NCI-H2227 (cell line): ENCODE data around the gene HMCN2.
"Not testable (repeated sequence)": the region's sequence is repeated elsewhere in the genome, so short reads cannot be mapped to it uniquely, and the experiment has no call there.

Experiments
- DNase-seq: peaks from one replicate; lab custom pipeline; 2025; ENCODE audit not compliant: unreplicated experiment; lab: John Stamatoyannopoulos, UW

HMCN2 gene

DNA sequence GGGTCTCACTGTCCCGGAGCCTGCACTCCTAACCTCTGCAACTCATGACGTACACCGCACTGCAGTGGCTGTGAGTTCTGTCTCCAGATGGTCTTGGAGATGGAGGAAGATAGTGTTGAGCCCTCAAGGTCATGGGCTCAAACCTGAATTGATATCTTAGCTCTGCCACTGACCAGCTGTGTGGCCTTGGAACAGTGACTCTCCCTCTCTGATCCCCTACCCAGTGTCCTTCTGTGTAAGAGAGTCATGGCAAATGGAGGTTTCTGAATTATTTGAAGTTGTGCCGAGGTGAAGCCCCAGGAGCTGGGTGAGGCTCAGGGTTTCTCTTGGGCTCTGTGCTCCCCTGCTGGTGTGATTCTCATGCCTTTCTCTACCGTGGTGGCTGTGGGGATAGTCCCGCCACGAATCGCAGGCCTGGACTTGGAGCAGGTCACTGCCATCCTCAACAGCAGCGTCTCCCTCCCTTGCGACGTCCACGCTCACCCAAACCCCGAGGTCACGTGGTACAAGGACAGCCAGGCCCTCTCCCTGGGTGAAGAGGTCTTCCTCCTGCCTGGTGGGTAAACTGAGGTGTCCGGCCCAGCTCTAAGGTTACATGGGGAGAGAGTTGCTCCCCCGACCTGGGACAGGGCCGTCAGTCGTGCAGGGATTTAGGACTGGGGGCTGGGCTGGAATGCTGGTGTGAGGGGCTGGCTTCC, 118.6 kb downstream of the HMCN2 start:
- DNase-seq = no peak

DNA sequence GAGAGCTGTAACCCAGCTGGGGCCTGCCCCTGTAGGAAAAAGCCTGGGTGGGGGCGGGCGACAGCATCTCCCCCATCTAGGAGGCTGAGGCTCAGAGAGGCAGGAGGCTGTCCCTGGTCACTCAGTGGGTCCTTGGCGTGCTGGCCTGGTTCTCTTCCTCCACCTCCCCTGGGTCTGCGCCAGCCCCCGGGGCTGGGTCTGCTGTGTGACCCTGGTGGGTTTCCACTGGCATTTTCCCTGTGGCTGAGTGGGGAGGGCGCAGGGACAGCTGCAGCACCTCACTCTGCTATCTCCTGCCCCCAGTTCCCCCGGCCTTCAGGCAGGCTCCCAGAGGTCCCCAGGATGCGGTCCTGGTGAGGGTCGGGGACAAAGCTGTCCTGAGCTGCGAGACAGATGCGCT, 119.7 kb downstream of the HMCN2 start:
- no peak for DNase-seq

DNA sequence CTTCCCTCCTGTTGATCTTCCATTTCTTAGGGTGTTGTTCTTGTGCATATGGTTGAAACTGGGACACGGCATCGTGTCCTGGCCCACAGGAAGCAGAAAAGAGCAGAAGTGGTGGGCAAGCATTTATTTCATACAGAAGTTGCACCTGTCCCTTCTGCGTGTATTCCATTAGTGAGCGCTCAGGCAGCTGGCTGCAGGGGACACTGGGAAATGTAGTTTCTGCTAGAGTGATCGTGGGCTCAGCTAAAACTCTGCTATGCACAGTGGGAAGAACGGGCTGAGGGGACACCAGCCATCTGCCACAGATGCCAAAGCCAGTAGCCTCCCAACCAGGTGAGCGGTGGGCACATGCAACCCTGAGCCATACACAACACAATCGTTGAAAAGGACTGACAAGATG, 121.8 kb downstream of the HMCN2 start:
- no peak for DNase-seq

DNA sequence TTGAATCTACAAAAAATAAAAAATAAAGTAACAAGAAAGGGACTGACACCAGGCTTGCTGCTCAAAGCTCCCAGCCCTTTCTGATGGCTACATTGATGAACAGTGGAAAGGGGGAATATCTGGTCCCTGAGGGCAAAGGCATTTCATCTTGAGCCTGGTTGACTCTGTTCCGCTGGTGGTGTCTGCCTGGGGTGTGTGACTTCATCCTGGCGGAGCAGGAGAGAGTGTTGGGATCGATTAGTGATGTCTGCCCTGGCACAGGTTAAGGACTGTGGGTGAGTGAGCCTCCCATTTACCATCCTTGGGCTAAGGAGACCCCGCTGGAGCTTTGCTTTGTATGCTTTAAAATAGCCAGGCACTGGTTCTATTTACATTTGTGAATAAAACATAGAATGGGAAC, 122.3 kb downstream of the HMCN2 start:
- DNase-seq = no peak

DNA sequence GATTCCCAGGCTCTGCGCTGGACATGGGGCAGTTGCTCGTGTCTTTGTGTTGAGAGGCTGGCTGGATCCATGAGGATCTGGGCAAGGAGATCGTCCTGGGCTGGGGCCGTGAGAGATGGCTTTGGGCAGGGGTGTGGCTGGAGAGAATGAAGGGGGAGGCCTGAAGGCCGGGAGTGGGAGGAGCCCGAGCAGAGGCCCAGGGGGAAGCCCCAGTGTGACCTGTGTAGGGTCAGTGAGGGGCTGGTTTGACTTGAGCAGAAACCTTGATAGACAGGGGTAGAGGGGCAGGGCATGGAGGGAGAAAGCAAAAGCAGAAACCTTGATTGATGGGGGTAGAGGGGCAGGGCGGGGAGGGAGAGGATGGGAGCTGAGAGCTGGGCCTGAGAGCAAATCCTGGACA, 124.8 kb downstream of the HMCN2 start:
- no peak for DNase-seq

DNA sequence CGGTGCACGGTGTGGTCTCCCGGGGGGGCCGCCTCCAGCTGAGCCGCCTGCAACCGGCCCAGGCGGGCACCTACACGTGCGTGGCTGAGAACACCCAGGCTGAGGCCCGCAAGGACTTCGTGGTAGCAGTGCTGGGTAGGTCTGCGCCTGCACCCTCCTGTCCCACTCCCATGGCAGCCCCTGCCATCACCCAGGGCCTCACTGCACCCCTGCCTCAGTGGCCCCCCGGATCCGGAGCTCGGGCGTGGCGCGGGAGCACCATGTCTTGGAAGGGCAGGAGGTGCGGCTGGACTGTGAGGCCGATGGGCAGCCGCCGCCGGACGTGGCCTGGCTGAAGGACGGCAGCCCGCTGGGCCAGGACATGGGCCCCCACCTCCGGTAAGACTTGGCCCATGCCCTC, 125.4 kb downstream of the HMCN2 start:
- DNase-seq = no peak

DNA sequence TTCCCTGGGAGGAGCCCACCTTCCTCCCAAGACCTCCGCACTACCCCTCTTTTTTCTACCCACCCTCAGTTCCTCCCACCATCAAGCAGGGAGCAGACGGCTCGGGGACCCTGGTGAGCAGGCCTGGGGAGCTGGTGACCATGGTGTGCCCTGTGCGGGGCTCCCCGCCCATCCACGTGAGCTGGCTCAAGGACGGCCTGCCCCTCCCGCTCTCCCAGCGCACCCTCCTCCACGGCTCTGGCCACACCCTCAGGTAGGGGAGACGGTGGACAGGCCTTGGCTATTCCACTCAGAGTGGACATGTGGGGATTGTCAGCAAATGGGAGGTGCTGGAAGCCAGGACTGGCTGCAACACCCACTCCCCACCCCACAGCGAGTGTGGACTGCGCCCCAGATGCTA, 126.3 kb downstream of the HMCN2 start:
- no peak for DNase-seq

DNA sequence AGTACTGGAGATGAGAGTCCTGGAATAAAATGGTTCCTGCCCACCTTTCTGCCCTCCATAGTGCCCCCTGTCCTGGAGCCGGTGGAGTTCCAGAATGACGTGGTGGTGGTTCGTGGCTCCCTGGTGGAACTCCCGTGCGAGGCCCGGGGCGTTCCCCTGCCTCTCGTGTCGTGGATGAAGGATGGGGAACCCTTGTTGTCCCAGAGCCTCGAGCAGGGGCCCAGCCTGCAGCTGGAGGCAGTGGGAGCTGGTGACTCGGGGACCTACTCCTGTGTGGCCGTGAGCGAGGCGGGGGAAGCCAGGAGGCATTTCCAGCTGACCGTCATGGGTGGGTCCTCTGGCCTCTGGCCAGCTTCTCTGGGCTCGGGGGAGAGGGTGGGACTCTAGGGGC, 128.1 kb downstream of the HMCN2 start:
- DNase-seq = no peak

DNA sequence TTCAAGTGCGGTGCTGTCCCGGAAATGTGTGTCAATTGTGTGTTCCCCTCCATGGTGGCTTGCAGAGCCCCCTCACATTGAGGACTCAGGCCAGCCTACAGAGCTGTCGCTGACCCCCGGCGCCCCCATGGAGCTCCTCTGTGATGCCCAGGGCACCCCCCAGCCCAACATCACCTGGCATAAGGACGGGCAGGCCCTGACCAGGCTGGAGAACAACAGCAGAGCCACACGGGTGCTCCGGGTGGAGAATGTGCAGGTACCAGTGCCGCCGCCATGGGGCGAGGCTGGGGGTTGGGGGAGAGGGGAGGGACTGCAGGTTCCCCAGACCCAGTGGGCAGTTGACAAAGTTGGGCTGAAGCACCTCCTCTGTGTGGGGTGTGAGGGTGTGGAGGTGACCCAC, 128.8 kb downstream of the HMCN2 start:
- DNase-seq = no peak

DNA sequence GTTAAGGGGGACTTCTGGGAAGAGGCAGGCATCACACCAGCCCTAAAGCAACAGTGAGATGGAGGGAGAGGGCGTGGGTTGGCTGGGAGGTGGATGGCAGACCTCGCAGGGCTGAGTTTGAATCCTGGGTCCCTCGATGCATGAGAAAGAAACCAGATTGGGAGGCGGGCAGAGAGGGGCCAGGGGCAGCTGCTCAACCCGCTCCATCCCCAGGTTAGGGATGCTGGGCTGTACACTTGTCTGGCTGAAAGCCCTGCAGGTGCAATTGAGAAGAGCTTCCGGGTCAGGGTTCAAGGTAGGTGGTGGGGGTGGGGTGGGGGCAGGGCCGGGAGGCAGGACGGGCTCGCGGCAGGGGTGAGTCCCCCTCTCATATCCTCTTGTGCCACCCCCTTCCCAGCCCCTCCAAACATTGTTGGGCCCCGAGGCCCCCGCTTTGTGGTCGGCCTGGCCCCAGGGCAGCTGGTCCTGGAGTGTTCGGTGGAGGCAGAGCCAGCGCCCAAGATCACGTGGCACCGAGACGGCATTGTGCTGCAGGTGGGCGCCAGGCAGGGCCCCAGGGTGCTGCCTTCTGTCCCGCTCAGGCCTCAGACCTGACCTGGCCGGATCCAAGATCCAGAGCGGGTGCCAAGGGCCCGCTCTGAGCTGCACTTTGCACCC, 129.4 kb downstream of the HMCN2 start:
- no peak for DNase-seq

DNA sequence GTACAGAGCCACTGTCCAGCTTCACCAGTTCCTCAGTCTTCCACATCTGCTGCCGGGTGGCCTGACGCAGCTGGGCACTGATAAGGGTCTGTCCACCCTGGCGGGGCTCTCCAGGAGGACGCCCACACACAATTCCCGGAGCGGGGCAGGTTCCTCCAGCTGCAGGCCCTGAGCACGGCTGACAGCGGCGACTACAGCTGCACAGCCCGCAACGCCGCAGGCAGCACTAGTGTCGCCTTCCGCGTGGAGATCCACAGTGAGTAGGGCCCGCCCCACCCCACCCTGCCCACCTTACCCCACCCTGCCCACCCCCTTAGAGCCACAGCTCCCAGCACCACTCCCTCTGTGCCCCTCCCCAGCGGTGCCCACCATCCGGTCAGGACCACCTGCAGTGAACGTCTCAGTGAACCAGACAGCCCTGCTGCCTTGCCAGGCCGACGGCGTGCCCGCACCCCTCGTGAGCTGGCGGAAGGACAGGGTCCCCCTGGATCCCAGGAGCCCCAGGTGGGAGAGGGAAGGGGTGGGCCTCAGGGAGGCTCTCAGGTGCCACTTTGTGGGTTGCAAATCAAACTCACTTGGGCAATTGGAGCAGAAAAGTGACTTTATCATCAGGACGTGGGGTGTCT, 130.4 kb downstream of the HMCN2 start:
- no peak for DNase-seq

DNA sequence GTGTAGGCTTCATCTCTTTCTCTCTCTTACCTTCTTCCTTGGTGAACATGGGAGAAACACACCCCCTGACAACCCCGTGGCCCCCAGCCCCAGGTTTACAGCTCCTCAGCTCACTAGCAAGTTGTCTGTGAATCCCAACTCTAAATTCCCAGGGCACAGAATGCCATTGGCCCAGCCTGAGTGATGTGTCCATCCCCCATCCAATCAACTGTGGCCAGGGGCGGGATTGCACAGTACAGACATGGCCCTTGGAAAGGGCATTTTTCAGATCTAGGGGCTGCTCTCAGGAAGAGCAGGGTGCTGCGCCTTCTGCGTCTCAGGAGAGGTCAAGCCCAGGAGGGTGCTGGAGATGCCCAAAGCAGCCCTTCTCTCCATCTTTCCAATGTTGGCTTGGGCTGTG, 131.0 kb downstream of the HMCN2 start:
- DNase-seq = no peak

DNA sequence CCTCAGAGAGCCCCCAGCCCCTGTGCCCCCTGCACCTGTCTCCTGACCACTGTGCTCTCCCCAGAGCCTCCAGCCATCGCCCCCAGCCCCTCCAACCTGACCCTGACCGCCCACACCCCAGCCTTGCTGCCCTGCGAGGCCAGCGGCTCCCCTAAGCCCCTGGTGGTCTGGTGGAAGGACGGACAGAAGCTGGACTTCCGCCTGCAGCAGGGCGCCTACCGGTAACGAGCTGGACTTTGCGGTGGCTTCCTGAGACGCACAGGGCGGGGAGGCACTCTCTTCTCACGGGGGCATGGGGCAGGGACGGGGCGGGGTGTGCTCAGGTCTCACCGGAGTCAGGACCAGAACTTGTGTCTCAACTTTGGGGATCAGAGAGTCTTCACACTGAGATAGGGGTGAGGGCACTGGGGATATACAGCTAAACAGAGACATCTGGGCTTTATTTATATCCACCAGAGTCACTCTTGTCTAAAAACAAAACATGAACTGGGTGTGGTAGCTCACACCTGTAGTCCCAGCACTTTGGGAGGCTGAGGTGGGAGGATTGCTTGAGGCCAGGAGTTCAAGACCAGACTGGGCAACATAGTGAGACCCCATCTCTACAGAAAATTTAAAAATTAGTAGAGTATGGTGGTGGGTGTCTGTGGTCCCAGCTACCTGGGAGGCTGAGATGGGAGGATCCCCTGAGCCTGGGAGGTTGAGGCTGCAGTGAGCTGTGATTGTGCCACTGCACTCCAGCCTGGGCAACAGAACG, 133.1 kb downstream of the HMCN2 start:
- DNase-seq = no peak

DNA sequence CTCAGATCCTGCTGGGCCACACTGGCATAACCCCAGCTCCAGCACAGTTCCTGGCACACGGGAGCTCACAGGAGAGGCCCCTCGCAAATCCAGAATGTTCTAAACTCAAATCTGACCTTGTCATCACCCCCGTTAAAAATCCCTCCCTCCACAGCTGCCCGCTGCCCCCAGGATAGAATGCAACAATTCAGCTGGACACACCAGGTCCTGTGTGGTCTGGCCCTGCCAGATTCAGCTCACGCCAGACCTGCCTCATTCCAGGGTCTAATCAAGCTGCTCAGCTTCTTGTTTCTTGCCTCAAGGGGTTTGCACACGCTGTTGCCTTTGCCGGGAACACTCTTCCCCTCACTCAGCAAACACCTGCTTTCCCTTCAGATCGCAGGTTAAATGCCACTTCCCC, 134.2 kb downstream of the HMCN2 start:
- DNase-seq = no peak

DNA sequence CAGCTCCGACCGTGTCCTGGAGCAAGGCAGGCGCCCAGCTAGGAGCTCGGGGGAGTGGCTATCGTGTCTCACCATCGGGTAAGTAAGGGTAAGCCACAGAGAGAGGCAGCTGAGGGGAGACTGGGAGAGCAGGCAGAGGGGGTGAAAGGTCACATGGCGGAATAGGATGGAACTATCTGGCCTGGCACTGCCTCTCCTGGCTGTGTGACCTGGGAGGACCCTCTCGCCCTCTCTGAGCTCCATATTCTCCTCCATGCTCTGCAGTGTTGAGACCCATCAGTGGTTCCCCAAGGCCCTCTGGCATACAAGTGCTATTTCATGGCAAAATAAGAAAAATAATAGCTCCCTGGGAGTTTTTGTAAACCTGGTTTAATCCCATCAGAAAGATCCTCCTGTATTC, 135.3 kb downstream of the HMCN2 start:
- DNase-seq = no peak

DNA sequence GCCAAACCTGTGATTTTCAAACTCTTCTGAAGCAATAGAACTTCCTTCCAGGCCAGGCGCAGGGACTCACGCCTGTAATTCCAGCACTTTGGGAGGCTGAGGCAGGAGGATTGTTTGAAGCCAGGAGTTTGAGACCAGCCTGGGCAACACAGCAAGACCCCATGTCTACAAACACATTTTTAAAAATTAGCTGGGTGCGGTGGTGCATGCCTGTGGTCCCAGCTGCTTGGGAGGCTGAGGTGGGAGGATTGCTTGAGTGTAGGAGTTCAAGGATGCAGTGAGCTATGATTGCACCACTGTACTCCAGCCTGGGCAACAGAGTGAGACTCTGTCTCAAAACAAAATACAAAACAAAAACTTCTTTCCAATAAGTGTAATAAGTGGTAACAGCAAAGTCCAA, 136.2 kb downstream of the HMCN2 start:
- not testable (repeated sequence) for DNase-seq

DNA sequence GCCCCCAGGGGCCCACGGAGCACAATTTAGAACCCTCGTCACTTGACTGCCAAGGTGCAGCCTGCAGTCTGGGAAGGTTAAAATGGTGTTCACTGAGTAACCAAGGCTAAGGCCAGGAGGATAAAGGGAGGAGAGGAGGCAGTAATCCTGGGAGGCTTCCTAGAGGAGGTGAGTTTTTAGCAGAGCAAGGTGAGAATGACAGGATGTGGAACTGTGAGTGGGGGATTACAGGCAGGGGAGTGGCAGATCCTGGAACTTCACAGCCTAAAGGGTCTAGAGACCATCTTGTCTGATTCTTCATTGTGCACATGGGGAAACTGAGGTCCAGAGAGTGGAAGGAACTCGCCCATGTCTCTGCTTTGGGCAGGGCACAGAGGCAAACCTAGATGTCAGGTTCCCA, 136.7 kb downstream of the HMCN2 start:
- no peak for DNase-seq

DNA sequence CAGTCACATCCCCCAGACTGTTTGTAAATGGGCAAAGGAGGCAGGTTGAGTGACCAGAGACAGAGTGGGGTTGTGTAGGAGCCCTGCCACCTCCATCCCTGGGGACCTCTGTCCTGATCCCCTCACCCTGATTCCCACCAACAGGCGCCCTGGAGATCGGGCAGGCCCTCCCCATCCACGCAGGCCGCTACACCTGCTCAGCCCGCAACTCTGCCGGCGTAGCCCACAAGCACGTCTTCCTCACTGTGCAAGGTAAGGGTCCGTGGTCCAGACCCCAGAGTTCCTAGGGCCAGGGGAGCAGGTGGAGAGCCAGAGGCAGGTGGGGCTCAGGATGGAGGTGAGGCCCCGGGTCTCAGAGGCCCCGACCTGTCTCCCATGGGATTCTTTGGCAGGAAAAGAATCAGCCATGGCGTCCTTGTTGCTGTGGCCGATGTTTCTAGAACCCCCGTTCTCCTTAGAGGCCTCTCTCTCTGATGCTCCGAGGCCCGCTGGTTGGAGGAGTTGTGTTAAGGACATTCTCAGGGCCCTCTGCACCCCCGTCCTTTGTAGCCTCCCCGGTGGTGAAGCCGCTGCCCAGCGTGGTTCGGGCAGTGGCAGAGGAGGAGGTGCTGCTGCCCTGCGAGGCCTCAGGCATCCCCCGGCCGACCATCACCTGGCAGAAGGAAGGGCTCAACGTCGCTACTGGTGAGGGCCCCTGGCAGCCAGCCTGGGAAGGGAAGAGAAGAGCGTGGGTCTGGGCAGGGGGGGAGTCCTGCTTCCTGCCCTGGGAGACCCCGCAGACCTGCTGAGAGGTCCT, 137.3 kb downstream of the HMCN2 start:
- DNase-seq = no peak

DNA sequence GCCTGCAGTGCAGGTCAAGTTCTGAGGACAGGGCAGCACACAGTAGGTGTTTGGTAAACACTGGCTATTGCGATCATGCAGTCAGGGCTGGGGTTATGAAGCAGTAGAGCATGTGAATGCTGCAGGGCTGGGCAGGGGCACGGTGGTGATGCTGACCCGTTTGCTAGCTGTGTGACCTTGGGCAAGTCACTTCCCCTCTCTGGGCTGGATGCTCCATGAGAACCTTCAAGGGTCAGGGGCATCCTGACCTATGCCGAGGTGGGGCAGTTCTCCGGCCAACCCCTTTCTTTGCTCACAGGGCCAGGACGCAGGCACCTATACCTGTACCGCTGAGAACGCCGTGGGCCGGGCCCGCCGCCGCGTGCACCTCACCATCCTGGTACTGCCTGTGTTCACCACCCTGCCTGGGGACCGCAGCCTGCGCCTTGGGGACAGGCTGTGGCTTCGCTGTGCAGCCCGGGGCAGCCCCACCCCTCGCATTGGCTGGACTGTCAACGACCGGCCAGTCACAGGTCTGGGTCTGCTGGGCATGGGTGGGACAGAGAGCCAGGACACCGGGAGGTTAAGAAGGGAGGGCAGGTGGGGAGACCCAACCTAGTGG, 140.2 kb downstream of the HMCN2 start:
- DNase-seq = no peak

DNA sequence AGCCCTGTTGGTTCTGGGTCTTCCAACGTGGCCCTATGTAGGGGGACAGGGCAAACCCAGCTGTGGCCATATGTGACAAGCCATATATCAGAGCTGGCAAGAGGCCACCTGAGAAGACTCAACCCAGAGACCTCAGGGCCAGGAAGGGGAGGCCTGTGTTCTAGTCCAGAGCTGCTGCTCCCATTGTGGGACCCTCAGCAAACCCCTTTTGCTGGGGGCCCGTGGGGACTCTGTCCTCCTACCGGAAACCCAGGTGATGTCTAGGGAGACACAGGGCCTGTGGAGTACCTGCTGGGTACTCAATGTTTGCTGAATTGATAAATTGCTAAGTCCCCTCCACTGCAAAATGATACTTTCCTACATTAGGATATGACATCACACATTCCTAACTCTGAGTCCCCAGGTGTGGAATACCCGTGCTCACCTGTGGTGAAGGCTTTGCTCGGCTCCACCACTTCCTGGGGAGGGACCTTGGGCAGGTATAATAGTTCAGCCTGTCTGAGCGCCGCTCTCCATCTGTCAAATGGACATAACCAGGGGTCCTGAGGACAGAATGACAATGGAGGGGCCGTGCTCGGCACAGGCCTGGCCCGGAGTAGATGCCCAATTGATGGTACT, 140.8 kb downstream of the HMCN2 start:
- no peak for DNase-seq
